ENCODE results near the gene GZMB.

GZMB gene

DNA sequence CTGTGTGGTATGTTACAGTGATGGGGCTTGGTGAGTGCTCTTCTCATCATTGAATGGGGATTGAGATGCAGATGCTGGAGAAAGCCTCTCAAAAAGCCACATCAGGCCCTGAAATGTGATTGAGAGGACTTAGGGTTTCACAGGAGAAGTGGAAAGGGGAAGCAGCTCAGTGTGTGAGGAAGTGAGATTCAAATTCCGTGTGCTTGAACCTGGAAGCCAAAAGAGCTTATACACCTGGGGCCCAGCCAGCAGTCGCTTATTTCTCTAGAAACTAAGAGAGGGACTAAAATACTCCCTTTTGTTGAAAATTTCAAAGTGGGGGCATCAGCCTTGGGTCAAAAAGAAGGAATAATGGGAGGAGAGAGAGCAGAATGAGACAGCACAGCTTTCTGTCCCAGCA is 39.1 kb upstream of the GZMB start (continued):
- TF ChIP-seq ZC3H10 (CRISPR knock-in tag; IDR thresholded peaks at IDR 0.05) (no peak), ZFP3 (CRISPR knock-in tag; IDR thresholded peaks at IDR 0.05) (no peak), OSR1 (CRISPR knock-in tag; IDR thresholded peaks at IDR 0.05) (no peak), PPARA (CRISPR knock-in tag; IDR thresholded peaks at IDR 0.05; ENCODE audit: borderline replicate concordance) (no peak), TCF4 (CRISPR knock-in tag; IDR thresholded peaks at IDR 0.05; ENCODE audit: borderline replicate concordance) (no peak), ZFP30 (CRISPR knock-in tag; IDR thresholded peaks at IDR 0.05) (no peak)
- TF ChIP-seq, protein P1, sequence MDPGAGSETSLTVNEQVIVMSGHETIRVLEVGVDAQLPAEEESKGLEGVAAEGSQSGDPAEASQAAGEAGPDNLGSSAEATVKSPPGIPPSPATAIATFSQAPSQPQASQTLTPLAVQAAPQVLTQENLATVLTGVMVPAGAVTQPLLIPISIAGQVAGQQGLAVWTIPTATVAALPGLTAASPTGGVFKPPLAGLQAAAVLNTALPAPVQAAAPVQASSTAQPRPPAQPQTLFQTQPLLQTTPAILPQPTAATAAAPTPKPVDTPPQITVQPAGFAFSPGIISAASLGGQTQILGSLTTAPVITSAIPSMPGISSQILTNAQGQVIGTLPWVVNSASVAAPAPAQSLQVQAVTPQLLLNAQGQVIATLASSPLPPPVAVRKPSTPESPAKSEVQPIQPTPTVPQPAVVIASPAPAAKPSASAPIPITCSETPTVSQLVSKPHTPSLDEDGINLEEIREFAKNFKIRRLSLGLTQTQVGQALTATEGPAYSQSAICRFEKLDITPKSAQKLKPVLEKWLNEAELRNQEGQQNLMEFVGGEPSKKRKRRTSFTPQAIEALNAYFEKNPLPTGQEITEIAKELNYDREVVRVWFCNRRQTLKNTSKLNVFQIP (CRISPR knock-in tag; IDR thresholded peaks at IDR 0.05; ENCODE audit: borderline replicate concordance, low read depth), result no peak

GRCh38 chr14:24670594-24670993 is 36.6 kb upstream of the GZMB start:
- TF ChIP-seq, protein P2, sequence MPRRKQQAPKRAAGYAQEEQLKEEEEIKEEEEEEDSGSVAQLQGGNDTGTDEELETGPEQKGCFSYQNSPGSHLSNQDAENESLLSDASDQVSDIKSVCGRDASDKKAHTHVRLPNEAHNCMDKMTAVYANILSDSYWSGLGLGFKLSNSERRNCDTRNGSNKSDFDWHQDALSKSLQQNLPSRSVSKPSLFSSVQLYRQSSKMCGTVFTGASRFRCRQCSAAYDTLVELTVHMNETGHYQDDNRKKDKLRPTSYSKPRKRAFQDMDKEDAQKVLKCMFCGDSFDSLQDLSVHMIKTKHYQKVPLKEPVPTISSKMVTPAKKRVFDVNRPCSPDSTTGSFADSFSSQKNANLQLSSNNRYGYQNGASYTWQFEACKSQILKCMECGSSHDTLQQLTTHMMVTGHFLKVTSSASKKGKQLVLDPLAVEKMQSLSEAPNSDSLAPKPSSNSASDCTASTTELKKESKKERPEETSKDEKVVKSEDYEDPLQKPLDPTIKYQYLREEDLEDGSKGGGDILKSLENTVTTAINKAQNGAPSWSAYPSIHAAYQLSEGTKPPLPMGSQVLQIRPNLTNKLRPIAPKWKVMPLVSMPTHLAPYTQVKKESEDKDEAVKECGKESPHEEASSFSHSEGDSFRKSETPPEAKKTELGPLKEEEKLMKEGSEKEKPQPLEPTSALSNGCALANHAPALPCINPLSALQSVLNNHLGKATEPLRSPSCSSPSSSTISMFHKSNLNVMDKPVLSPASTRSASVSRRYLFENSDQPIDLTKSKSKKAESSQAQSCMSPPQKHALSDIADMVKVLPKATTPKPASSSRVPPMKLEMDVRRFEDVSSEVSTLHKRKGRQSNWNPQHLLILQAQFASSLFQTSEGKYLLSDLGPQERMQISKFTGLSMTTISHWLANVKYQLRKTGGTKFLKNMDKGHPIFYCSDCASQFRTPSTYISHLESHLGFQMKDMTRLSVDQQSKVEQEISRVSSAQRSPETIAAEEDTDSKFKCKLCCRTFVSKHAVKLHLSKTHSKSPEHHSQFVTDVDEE (CRISPR knock-in tag; IDR thresholded peaks at IDR 0.05), result no peak
- no peak for TF ChIP-seq CREB5 (CRISPR knock-in tag; IDR thresholded peaks at IDR 0.05; ENCODE audit: low read depth)
- no peak for TF ChIP-seq SNAI2 (CRISPR knock-in tag; IDR thresholded peaks at IDR 0.05)
- TF ChIP-seq CSDC2 (CRISPR knock-in tag; IDR thresholded peaks at IDR 0.05), result no peak
- no peak for TF ChIP-seq ZNF565 (CRISPR knock-in tag; conservative IDR thresholded peaks at IDR 0.05; ENCODE audit: low read depth)
- TF ChIP-seq ZFP30 (CRISPR knock-in tag; IDR thresholded peaks at IDR 0.05), result no peak
- TF ChIP-seq CSRNP3 (CRISPR knock-in tag; IDR thresholded peaks at IDR 0.05), result no peak
- no peak for TF ChIP-seq RARB (CRISPR knock-in tag; IDR thresholded peaks at IDR 0.05)
- no peak for TF ChIP-seq PPARA (CRISPR knock-in tag; IDR thresholded peaks at IDR 0.05; ENCODE audit: borderline replicate concordance)
- no peak for ATAC-seq

DNA sequence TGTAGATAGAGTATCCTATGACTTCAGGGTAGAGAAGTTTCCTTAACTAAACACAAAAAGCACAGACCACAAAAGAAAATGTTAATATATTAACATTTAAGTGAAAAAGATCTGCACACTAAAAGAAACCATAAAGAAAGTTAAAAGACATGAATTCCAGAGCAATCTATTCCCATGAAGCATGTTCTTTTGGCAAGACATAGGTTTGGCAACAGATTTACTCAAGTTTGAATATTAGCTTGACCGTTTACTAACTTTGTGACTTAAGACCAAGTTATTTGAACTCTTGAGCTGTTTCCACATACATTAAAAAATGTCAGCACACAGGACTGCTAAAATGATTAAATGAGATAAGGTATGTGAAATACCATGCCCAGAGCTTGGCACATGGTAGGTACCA is 35.7 kb upstream of the GZMB start:
- no peak for ATAC-seq
- no peak for TF ChIP-seq ARNTL (CRISPR knock-in tag; IDR thresholded peaks at IDR 0.05; ENCODE audit: borderline replicate concordance, low read depth)
- no peak for TF ChIP-seq GLIS3 (CRISPR knock-in tag; IDR thresholded peaks at IDR 0.05)
- no peak for TF ChIP-seq TOX (CRISPR knock-in tag; IDR thresholded peaks at IDR 0.05; ENCODE audit: borderline replicate concordance)
- no peak for TF ChIP-seq ZNF8 (CRISPR knock-in tag; IDR thresholded peaks at IDR 0.05)
- TF ChIP-seq, protein P1 (CRISPR knock-in tag; IDR thresholded peaks at IDR 0.05; ENCODE audit: borderline replicate concordance, low read depth), result no peak
- no peak for TF ChIP-seq ISL1 (CRISPR knock-in tag; IDR thresholded peaks at IDR 0.05)
- no peak for TF ChIP-seq ZFP30 (CRISPR knock-in tag; IDR thresholded peaks at IDR 0.05)
- no peak for TF ChIP-seq PPARA (CRISPR knock-in tag; IDR thresholded peaks at IDR 0.05; ENCODE audit: borderline replicate concordance)
- no peak for TF ChIP-seq CSRNP3 (CRISPR knock-in tag; IDR thresholded peaks at IDR 0.05)
- TF ChIP-seq RARB (CRISPR knock-in tag; IDR thresholded peaks at IDR 0.05), result no peak
- TF ChIP-seq, protein P3, sequence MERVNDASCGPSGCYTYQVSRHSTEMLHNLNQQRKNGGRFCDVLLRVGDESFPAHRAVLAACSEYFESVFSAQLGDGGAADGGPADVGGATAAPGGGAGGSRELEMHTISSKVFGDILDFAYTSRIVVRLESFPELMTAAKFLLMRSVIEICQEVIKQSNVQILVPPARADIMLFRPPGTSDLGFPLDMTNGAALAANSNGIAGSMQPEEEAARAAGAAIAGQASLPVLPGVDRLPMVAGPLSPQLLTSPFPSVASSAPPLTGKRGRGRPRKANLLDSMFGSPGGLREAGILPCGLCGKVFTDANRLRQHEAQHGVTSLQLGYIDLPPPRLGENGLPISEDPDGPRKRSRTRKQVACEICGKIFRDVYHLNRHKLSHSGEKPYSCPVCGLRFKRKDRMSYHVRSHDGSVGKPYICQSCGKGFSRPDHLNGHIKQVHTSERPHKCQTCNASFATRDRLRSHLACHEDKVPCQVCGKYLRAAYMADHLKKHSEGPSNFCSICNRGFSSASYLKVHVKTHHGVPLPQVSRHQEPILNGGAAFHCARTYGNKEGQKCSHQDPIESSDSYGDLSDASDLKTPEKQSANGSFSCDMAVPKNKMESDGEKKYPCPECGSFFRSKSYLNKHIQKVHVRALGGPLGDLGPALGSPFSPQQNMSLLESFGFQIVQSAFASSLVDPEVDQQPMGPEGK (CRISPR knock-in tag; IDR thresholded peaks at IDR 0.05; ENCODE audit: borderline replicate concordance), result no peak
- TF ChIP-seq ZC3H10 (CRISPR knock-in tag; IDR thresholded peaks at IDR 0.05), result no peak
- no peak for TF ChIP-seq BACH2 (CRISPR knock-in tag; IDR thresholded peaks at IDR 0.05; ENCODE audit: borderline replicate concordance)
- TF ChIP-seq CREB5 (CRISPR knock-in tag; IDR thresholded peaks at IDR 0.05; ENCODE audit: low read depth), result no peak
- no peak for TF ChIP-seq ZFP3 (CRISPR knock-in tag; IDR thresholded peaks at IDR 0.05)
